Measurements from ENCODE around the gene EXOC6B. TPM values are rescaled to one million over a fixed set of nuclear protein-coding genes. Genes with fewer than 3 reads are reported as not detected.

Gene EXOC6B
- total RNA-seq, 1 donor from 2014 or later: 31.6 TPM

- ATAC-seq: no peak
Measured at GRCh38 chr2:72731116-72731515, 94.7 kb downstream of the EXOC6B start.

- no peak for ATAC-seq
Measured at GRCh38 chr2:72727356-72727755, 98.5 kb downstream of the EXOC6B start.

GRCh38 chr2:72723769-72724370, 102.0 kb downstream of the EXOC6B start:
- no peak for ATAC-seq

GRCh38 chr2:72722492-72723070, 103.3 kb downstream of the EXOC6B start:
- ATAC-seq: no peak

- no peak for ATAC-seq
Measured at GRCh38 chr2:72719416-72719815, 106.4 kb downstream of the EXOC6B start.

GRCh38 chr2:72718876-72719275, 107.0 kb downstream of the EXOC6B start:
- ATAC-seq: no peak

- ATAC-seq: no peak
Measured at GRCh38 chr2:72716601-72717000, 109.2 kb downstream of the EXOC6B start.

GRCh38 chr2:72713857-72714256, 112.0 kb downstream of the EXOC6B start:
- no peak for ATAC-seq

- no peak for ATAC-seq
Measured at GRCh38 chr2:72712977-72713376, 112.9 kb downstream of the EXOC6B start.

- no peak for ATAC-seq
Measured at GRCh38 chr2:72712304-72712703, 113.5 kb downstream of the EXOC6B start.

GRCh38 chr2:72710418-72711152, 115.2 kb downstream of the EXOC6B start:
- no peak for ATAC-seq

GRCh38 chr2:72708236-72708635, 117.6 kb downstream of the EXOC6B start:
- no peak for ATAC-seq

GRCh38 chr2:72698300-72698699, 127.5 kb downstream of the EXOC6B start:
- ATAC-seq: no peak

GRCh38 chr2:72696559-72696958, 129.3 kb downstream of the EXOC6B start:
- ATAC-seq: no peak

GRCh38 chr2:72695676-72696075, 130.2 kb downstream of the EXOC6B start:
- no peak for ATAC-seq

- ATAC-seq: no peak
Measured at GRCh38 chr2:72694715-72695496, 130.9 kb downstream of the EXOC6B start.

- no peak for ATAC-seq
Measured at GRCh38 chr2:72689579-72690195, 136.1 kb downstream of the EXOC6B start.

GRCh38 chr2:72685638-72686213, 140.1 kb downstream of the EXOC6B start:
- ATAC-seq: no peak

- no peak for ATAC-seq
Measured at GRCh38 chr2:72682061-72682460, 143.8 kb downstream of the EXOC6B start.

GRCh38 chr2:72681016-72681995, 144.5 kb downstream of the EXOC6B start:
- ATAC-seq: peak; percentile 65

- ATAC-seq: no peak
Measured at GRCh38 chr2:72678024-72678423, 147.8 kb downstream of the EXOC6B start.

All from esophagus mucosa (tissue), 1 donor.